Ishikawa (cell line): ENCODE measurements around the gene ZCCHC2.

ENCODE experiments used
- CEBPB ChIP-seq: IDR thresholded peaks from 2 replicates; pipeline ENCODE4 v1.6.1; 2012
- CREB1 ChIP-seq: IDR thresholded peaks from 2 replicates; pipeline ENCODE4 v1.6.1; 2012; ENCODE audit warnings: low read depth
- EGR1 ChIP-seq: IDR thresholded peaks from 2 replicates; pipeline ENCODE4 v1.6.1; 2012
- EP300 ChIP-seq: IDR thresholded peaks from 2 replicates; pipeline ENCODE4 v1.6.1; 2012; ENCODE audit warnings: borderline replicate concordance
- FOXM1 ChIP-seq: IDR thresholded peaks from 2 replicates; pipeline ENCODE4 v1.6.1; 2012; ENCODE audit warnings: low read depth, borderline replicate concordance
- NFIC ChIP-seq: IDR thresholded peaks from 2 replicates; pipeline ENCODE4 v1.6.1; 2012
- RAD21 ChIP-seq: IDR thresholded peaks from 2 replicates; pipeline ENCODE4 v1.6.1; 2012; ENCODE audit warnings: low read depth
- TAF1 ChIP-seq: IDR thresholded peaks from 2 replicates; pipeline ENCODE4 v1.6.1; 2012; ENCODE audit warnings: low read depth, mild to moderate bottlenecking
- TCF12 ChIP-seq: IDR thresholded peaks from 2 replicates; pipeline ENCODE4 v1.6.1; 2012; ENCODE audit warnings: low read depth
- TEAD4 ChIP-seq: IDR thresholded peaks from 2 replicates; pipeline ENCODE4 v1.6.1; 2012
- YY1 ChIP-seq: IDR thresholded peaks from 2 replicates; pipeline ENCODE4 v1.6.1; 2012; ENCODE audit warnings: low read depth
- ZBTB7A ChIP-seq: IDR thresholded peaks from 2 replicates; pipeline ENCODE4 v1.6.1; 2012; ENCODE audit warnings: low read depth
- TF ChIP-seq, protein P1 (sequence below): IDR thresholded peaks from 2 replicates; pipeline ENCODE4 v1.6.1; 2012
- TF ChIP-seq, protein P2 (sequence below): IDR thresholded peaks from 2 replicates; pipeline ENCODE4 v1.6.1; 2012; ENCODE audit warnings: low read depth, mild to moderate bottlenecking
- TF ChIP-seq, protein P3 (sequence below): IDR thresholded peaks from 2 replicates; pipeline ENCODE4 v1.6.1; 2012

The ZCCHC2 gene

DNA sequence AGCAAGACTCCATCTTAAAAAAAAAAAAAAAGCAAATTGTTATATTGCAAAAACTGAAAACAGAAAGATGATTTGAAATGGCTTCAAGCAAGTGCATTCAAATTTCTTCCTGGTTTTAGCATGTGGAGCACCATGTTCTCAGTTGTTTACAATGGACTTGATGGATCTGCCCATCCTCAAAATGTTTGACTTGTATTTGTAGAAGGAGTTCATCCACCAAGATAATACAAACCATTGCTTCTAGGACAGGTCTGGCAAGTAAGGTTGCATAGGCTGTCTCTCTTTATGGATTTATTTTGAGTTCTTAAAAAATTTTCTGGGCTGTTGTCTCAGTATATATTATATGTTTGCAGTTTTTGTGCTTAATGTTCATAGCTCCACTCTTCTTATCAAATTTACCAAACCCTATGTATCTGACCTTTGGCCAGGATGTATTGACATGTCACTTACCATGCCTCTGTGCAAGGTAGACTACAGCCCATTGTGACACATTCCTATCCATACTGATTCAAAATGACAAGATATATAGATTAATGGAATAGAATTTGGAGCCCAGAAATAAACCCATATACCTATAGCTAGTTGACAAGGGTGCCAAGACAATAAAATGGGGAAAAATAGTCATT lies 21.7 kb upstream of the ZCCHC2 start:
- TF ChIP-seq NFIC (no peak), ZBTB7A (no peak), RAD21 (no peak), TAF1 (no peak), CEBPB (no peak)
- TF ChIP-seq, protein P1, sequence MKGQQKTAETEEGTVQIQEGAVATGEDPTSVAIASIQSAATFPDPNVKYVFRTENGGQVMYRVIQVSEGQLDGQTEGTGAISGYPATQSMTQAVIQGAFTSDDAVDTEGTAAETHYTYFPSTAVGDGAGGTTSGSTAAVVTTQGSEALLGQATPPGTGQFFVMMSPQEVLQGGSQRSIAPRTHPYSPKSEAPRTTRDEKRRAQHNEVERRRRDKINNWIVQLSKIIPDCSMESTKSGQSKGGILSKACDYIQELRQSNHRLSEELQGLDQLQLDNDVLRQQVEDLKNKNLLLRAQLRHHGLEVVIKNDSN = no peak
- TF ChIP-seq, protein P2, sequence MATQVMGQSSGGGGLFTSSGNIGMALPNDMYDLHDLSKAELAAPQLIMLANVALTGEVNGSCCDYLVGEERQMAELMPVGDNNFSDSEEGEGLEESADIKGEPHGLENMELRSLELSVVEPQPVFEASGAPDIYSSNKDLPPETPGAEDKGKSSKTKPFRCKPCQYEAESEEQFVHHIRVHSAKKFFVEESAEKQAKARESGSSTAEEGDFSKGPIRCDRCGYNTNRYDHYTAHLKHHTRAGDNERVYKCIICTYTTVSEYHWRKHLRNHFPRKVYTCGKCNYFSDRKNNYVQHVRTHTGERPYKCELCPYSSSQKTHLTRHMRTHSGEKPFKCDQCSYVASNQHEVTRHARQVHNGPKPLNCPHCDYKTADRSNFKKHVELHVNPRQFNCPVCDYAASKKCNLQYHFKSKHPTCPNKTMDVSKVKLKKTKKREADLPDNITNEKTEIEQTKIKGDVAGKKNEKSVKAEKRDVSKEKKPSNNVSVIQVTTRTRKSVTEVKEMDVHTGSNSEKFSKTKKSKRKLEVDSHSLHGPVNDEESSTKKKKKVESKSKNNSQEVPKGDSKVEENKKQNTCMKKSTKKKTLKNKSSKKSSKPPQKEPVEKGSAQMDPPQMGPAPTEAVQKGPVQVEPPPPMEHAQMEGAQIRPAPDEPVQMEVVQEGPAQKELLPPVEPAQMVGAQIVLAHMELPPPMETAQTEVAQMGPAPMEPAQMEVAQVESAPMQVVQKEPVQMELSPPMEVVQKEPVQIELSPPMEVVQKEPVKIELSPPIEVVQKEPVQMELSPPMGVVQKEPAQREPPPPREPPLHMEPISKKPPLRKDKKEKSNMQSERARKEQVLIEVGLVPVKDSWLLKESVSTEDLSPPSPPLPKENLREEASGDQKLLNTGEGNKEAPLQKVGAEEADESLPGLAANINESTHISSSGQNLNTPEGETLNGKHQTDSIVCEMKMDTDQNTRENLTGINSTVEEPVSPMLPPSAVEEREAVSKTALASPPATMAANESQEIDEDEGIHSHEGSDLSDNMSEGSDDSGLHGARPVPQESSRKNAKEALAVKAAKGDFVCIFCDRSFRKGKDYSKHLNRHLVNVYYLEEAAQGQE = no peak

DNA sequence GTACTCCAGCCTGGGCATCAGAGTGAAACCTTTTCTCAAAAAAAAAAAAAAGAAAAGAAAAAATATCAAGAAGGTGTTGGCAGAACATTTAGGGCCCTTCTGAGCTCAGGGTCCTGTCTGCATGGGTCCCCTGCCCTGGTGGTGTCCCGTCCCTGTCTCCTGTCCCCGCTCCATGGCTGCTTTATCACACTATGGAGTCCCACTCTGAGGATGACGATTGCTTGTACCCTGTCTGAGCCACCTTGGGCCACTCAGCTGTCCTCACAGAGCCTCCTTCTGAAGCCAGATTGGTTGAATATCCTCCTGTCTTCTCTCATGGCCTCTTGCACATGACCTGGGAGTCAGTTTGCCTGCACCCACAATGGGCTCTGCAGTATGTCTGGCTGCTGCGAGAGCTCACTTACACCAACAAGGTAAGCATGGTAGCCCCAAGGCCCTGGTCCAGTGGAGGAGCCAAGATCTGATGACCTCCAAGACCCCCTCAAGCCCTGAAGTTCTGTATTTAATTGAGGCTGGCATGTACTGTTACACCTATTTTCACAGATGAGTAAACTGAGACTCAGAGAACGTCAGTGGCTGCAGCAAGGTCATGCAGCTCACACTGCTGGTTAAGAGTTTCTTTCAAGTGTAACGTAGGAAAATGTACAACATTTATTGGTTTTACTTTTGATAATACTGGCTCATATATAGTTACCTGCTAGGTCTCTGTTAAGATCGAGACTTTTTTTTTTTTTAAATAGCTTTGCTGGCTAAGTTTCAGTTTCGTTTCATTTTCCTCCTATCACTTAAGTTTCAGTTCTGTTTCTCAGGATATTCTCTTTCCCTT lies 16.9 kb upstream of the ZCCHC2 start:
- TF ChIP-seq CEBPB (no peak), EGR1 (no peak), YY1 (no peak), FOXM1 (no peak), NFIC (no peak), TEAD4 (no peak), ZBTB7A (no peak), EP300 (no peak)
- TF ChIP-seq, protein P1 = no peak
- TF ChIP-seq, protein P3, sequence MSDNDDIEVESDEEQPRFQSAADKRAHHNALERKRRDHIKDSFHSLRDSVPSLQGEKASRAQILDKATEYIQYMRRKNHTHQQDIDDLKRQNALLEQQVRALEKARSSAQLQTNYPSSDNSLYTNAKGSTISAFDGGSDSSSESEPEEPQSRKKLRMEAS = no peak

DNA sequence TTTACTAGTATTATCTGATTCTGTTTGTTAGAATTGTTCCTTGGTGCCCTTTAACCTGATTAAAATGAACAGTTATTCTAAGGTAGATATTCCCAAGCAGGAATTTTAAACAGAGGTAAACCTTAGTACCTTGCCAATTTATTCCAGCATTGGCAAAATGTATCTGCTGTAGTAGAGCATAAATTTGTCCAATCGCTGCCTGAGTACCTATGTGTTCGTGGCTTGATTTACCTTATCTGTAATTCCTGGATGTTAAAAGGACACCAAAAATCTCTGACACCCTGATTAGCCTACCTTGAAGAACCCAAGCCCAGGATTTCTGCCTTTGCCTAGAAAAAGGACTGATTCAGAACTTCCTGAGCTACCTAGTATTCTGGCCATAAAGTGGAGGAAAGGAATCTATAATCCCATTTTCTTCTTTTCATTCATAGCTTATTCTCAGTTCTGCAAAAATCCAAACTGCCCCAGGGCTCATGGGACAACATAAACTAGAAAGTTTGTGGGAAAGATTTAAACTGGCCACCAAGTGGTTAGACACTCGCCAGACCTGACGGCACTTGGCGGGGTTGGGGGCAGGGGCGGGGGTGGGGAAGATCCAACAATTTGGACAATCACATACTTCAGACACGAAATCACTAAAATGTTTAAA lies 16.2 kb upstream of the ZCCHC2 start:
- TF ChIP-seq FOXM1 (no peak), EP300 (no peak), TAF1 (no peak), CEBPB (no peak), TEAD4 (no peak), EGR1 (no peak), RAD21 (no peak)
- TF ChIP-seq, protein P2 = no peak

DNA sequence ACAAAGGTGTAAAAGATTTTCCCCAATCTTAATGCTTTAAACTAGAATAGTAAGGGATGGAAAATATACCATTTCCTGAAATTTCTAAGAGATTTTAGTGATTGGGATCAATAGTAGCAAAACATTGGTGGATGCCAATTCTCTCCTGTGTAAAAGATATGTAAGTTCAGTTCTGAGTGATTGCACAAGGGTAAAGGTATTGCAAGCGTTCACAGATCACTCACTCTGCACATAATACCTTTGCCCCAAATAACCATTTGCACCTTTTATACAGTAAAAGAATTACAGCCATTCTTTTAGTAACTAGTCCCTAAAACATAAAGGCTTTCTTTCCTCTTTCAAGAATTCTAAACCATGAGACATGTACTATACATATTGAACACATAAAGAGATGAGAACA lies 13.0 kb upstream of the ZCCHC2 start:
- TF ChIP-seq RAD21 (no peak), TAF1 (no peak), TCF12 (no peak), EGR1 (no peak), TEAD4 (no peak), CEBPB (no peak), CREB1 (no peak), NFIC (no peak), YY1 (no peak), ZBTB7A (no peak), FOXM1 (no peak), EP300 (no peak)
- TF ChIP-seq, protein P2 = no peak
- TF ChIP-seq, protein P1 = no peak
- TF ChIP-seq, protein P3 = no peak
